Breast epithelium (tissue), 3 donors: ENCODE data around the gene PTGFRN.

ENCODE experiments used
- POLR2A ChIP-seq: fragments of 450-650 bp; IDR thresholded peaks from one replicate; pipeline ENCODE4 v1.6.1; 2016; ENCODE audit warnings: antibody characterized with exemption, mild to moderate bottlenecking, moderate library complexity
- POLR2AphosphoS5 ChIP-seq, 3 donors: sonication (generic); formaldehyde crosslinking; IDR thresholded peaks; one replicate each; pipeline ENCODE4 v1.6.1; 2017; ENCODE audit warnings: antibody characterized with exemption in 3 of 3
- TF ChIP-seq, protein P1 (sequence below), 3 donors: fragments of 450-650 bp; IDR thresholded peaks; one replicate each; pipeline ENCODE4 v1.5.1; 2016 to 2017; ENCODE audit warnings: antibody characterized with exemption in 3 of 3, mild to moderate bottlenecking in 3 of 3, moderate library complexity in 3 of 3

DNA sequence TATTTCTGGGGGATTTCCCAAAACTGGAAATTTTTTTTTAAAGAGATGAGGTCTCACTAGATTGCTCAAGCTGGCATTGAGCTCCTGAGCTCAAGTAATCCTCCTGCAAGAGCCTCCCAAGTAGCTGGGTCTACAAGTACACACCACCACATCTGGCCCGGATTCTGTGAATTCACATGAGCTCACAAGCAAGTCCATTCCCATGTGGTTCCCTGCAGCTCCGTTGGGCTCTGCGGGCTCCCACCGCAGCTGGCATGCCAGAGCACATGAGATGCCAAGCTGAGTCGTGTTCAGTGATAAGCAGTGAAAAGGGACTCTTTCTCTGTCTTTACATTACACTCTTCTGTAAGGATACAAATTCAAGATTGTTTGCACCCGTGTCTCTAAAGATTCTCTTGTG, 128.5 kb downstream of the PTGFRN start:
- no peak for TF ChIP-seq POLR2AphosphoS5 (IDR thresholded peaks at IDR 0.05)
- TF ChIP-seq, protein P1, sequence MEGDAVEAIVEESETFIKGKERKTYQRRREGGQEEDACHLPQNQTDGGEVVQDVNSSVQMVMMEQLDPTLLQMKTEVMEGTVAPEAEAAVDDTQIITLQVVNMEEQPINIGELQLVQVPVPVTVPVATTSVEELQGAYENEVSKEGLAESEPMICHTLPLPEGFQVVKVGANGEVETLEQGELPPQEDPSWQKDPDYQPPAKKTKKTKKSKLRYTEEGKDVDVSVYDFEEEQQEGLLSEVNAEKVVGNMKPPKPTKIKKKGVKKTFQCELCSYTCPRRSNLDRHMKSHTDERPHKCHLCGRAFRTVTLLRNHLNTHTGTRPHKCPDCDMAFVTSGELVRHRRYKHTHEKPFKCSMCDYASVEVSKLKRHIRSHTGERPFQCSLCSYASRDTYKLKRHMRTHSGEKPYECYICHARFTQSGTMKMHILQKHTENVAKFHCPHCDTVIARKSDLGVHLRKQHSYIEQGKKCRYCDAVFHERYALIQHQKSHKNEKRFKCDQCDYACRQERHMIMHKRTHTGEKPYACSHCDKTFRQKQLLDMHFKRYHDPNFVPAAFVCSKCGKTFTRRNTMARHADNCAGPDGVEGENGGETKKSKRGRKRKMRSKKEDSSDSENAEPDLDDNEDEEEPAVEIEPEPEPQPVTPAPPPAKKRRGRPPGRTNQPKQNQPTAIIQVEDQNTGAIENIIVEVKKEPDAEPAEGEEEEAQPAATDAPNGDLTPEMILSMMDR (IDR thresholded peaks at IDR 0.05), result no peak
- TF ChIP-seq POLR2A, result no peak
